Measurements from ENCODE around the gene FAM234A. TPM values are rescaled to one million over a fixed set of nuclear protein-coding genes. Genes with fewer than 3 reads are reported as not detected.

Gene FAM234A
- total RNA-seq, 2 donors from 2014 or later = 123 to 130 TPM

GRCh38 chr16:279531-279930 lies 44.9 kb downstream of the FAM234A start:
- WGBS, 2 experiments (ENCODE audit: insufficient coverage in 1 of 2, insufficient read length in 1 of 2) = 81 to 85% methylated on average over 4 to 7 of the region's 7 CpGs
- Mint-ChIP-seq H3K27me3 (ENCODE audit: insufficient read depth) (peaks cover 24% of the 10 kb centered on the region), H3K27ac (no peak overlapping the region), H3K4me3 (peak overlapping the region; percentile 47), H3K36me3 (ENCODE audit: low read depth) (no peaks in the 10 kb centered on the region), H3K4me1 (no peaks in the 10 kb centered on the region), H3K9me3 (peaks cover 2% of the 10 kb centered on the region)
- DNase-seq = no peak
- H3K36me3 ChIP-seq (ENCODE audit: control insufficient read depth, insufficient read depth, low read length) = no peaks in the 10 kb centered on the region
- peaks cover 21% of the 10 kb centered on the region for H3K27me3 ChIP-seq (ENCODE audit: control insufficient read depth, insufficient read depth, low read length, poor library complexity, severe bottlenecking)
- H3K4me1 ChIP-seq (ENCODE audit: control insufficient read depth, insufficient read depth, low read length) = peaks cover 3% of the 10 kb centered on the region
- TF ChIP-seq CTCF (conservative IDR thresholded peaks at IDR 0.05) = no peak
- H3K9ac ChIP-seq (ENCODE audit: extremely low read depth, low read length, poor library complexity, severe bottlenecking) = no peak overlapping the region
- no peak overlapping the region for H3K27ac ChIP-seq (ENCODE audit: low read depth, low read length)
- H3K9me3 ChIP-seq (ENCODE audit: control insufficient read depth, low read length) = no peaks in the 10 kb centered on the region
- H3K4me3 ChIP-seq (ENCODE audit: low read length) = no peak overlapping the region

GRCh38 chr16:280005-280460 lies 45.4 kb downstream of the FAM234A start:
- TF ChIP-seq CTCF (conservative IDR thresholded peaks at IDR 0.05) = no peak
- Histone ChIP-seq H3K36me3 (ENCODE audit: control insufficient read depth, insufficient read depth, low read length) (no peaks in the 10 kb centered on the region), H3K27ac (ENCODE audit: low read depth, low read length) (no peak overlapping the region), H3K9me3 (ENCODE audit: control insufficient read depth, low read length) (no peaks in the 10 kb centered on the region), H3K27me3 (ENCODE audit: control insufficient read depth, insufficient read depth, low read length, poor library complexity, severe bottlenecking) (peaks cover 16% of the 10 kb centered on the region), H3K4me1 (ENCODE audit: control insufficient read depth, insufficient read depth, low read length) (peaks cover 3% of the 10 kb centered on the region), H3K9ac (ENCODE audit: extremely low read depth, low read length, poor library complexity, severe bottlenecking) (no peak overlapping the region), H3K4me3 (ENCODE audit: low read length) (no peak overlapping the region)
- Mint-ChIP-seq H3K4me1 (no peaks in the 10 kb centered on the region), H3K27ac (no peak overlapping the region), H3K27me3 (ENCODE audit: insufficient read depth) (peaks cover 19% of the 10 kb centered on the region), H3K4me3 (peak overlapping the region; percentile 47), H3K36me3 (ENCODE audit: low read depth) (peaks cover 2% of the 10 kb centered on the region), H3K9me3 (peaks cover 2% of the 10 kb centered on the region)
- peak; percentile 63 for DNase-seq
- 12 to 22% methylated on average over 11 to 47 of the region's 47 CpGs for WGBS, 2 experiments (ENCODE audit: insufficient coverage in 1 of 2, insufficient read length in 1 of 2)

GRCh38 chr16:280552-280951 lies 45.9 kb downstream of the FAM234A start, which contains the start of gene ARHGDIG:
Gene ARHGDIG, plus strand, starts transcription at chr16:280591. Its CDS starts 90 bp downstream, at chr16:280681.
- WGBS, 2 experiments (ENCODE audit: insufficient coverage in 1 of 2, insufficient read length in 1 of 2) = 2% methylated on average over 7 to 52 of the region's 54 CpGs
- peak; percentile 71 for DNase-seq

More at GRCh38 chr16:280552-280951, 45.9 kb downstream of the FAM234A start, which contains the start of gene ARHGDIG:
- no peak for TF ChIP-seq CTCF (conservative IDR thresholded peaks at IDR 0.05)
- no peak within 1 kb of the TSS for H3K27ac Mint-ChIP-seq
- Histone ChIP-seq H3K9me3 (ENCODE audit: control insufficient read depth, low read length) (no peaks in the 10 kb centered on the region), H3K4me3 (ENCODE audit: low read length) (peak within 1 kb of the TSS; percentile 66), H3K4me1 (ENCODE audit: control insufficient read depth, insufficient read depth, low read length) (peaks cover 3% of the 10 kb centered on the region), H3K27ac (ENCODE audit: low read depth, low read length) (no peak within 1 kb of the TSS), H3K9ac (ENCODE audit: extremely low read depth, low read length, poor library complexity, severe bottlenecking) (no peak within 1 kb of the TSS), H3K36me3 (ENCODE audit: control insufficient read depth, insufficient read depth, low read length) (no peaks in the 10 kb centered on the region), H3K27me3 (ENCODE audit: control insufficient read depth, insufficient read depth, low read length, poor library complexity, severe bottlenecking) (peaks cover 12% of the 10 kb centered on the region)
- peaks cover 2% of the 10 kb centered on the region for H3K9me3 Mint-ChIP-seq
- peaks cover 15% of the 10 kb centered on the region for H3K27me3 Mint-ChIP-seq (ENCODE audit: insufficient read depth)
- no peaks in the 10 kb centered on the region for H3K4me1 Mint-ChIP-seq
- H3K36me3 Mint-ChIP-seq (ENCODE audit: low read depth) = peaks cover 8% of the 10 kb centered on the region
- peak within 1 kb of the TSS; percentile 58 for H3K4me3 Mint-ChIP-seq
